H9 (cell line): Measurements from ENCODE around the gene SLC8B1. TPM values are rescaled to one million over a fixed set of nuclear protein-coding genes. Genes with fewer than 3 reads are reported as not detected.

Source experiments
- DNase-seq: peaks from one replicate; pipeline ENCODE4 v3.0.0-alpha.2; 2017
- H2AFZ ChIP-seq: one replicate; pipeline ENCODE4 v1.6.1; 2013; ENCODE audit warnings: mild to moderate bottlenecking, low read length, control low read depth, moderate library complexity
- H2AK5ac ChIP-seq: 2 replicates; pipeline ENCODE4 v1.6.1; 2013; ENCODE audit warnings: low read length, control low read depth, mixed read lengths; ENCODE audit not compliant: insufficient read length
- H2BK120ac ChIP-seq: one replicate; pipeline ENCODE4 v1.6.1; 2013; ENCODE audit warnings: low read depth, mild to moderate bottlenecking, low read length, control low read depth, inconsistent platforms; ENCODE audit not compliant: poor library complexity, severe bottlenecking
- H2BK12ac ChIP-seq: 2 replicates; pipeline ENCODE4 v1.6.1; 2013; ENCODE audit warnings: low read length, control low read depth, mixed read lengths, low read depth; ENCODE audit not compliant: insufficient read length
- H2BK15ac ChIP-seq: 2 replicates; pipeline ENCODE4 v1.6.1; 2013; ENCODE audit warnings: low read depth, low read length, control low read depth
- H2BK20ac ChIP-seq: one replicate; pipeline ENCODE4 v1.6.1; 2013; ENCODE audit warnings: low read depth, mild to moderate bottlenecking, low read length, control low read depth, inconsistent platforms; ENCODE audit not compliant: poor library complexity, severe bottlenecking
- H2BK5ac ChIP-seq: 2 replicates; pipeline ENCODE4 v1.6.1; 2013; ENCODE audit warnings: low read length, control low read depth, mixed read lengths; ENCODE audit not compliant: insufficient read length
- H3K14ac ChIP-seq: 2 replicates; pipeline ENCODE4 v1.6.1; 2013; ENCODE audit warnings: low read length, control low read depth; ENCODE audit not compliant: insufficient read depth
- H3K18ac ChIP-seq: 2 replicates; pipeline ENCODE4 v1.6.1; 2013; ENCODE audit warnings: low read depth, mild to moderate bottlenecking, mixed read lengths, low read length, control low read depth; ENCODE audit not compliant: insufficient read length
- H3K23ac ChIP-seq: 2 replicates; pipeline ENCODE4 v1.6.1; 2013; ENCODE audit warnings: low read length, control low read depth, mixed read lengths, low read depth; ENCODE audit not compliant: insufficient read length
- H3K23me2 ChIP-seq: 2 replicates; pipeline ENCODE4 v1.6.1; 2013; ENCODE audit warnings: low read depth, mild to moderate bottlenecking, mixed read lengths, low read length, control low read depth; ENCODE audit not compliant: insufficient read length, poor library complexity, severe bottlenecking
- H3K27ac ChIP-seq: 2 replicates; pipeline ENCODE4 v1.5.1; 2013; ENCODE audit warnings: low read length, control low read depth, mixed read lengths, low read depth; ENCODE audit not compliant: insufficient read length
- H3K27me3 ChIP-seq: 2 replicates; pipeline ENCODE4 v1.6.1; 2013; ENCODE audit warnings: low read length, control low read depth, inconsistent platforms; ENCODE audit not compliant: insufficient read depth
- H3K4ac ChIP-seq: 2 replicates; pipeline ENCODE4 v1.6.1; 2013; ENCODE audit warnings: low read depth, mild to moderate bottlenecking, control low read depth, inconsistent platforms, low read length, moderate library complexity
- H3K4me1 ChIP-seq: 2 replicates; pipeline ENCODE4 v1.6.1; 2013; ENCODE audit warnings: low read length, control low read depth, inconsistent platforms; ENCODE audit not compliant: insufficient read depth
- H3K4me2 ChIP-seq: 2 replicates; pipeline ENCODE4 v1.6.1; 2013; ENCODE audit warnings: low read length, control low read depth, mixed read lengths; ENCODE audit not compliant: insufficient read length, insufficient read depth
- H3K56ac ChIP-seq: 2 replicates; pipeline ENCODE4 v1.6.1; 2013; ENCODE audit warnings: low read depth, mild to moderate bottlenecking, mixed read lengths, low read length, control low read depth; ENCODE audit not compliant: insufficient read length
- H3K79me1 ChIP-seq: 2 replicates; pipeline ENCODE4 v1.6.1; 2013; ENCODE audit warnings: low read depth, mild to moderate bottlenecking, moderate library complexity, low read length, control low read depth, inconsistent platforms; ENCODE audit not compliant: insufficient read depth, poor library complexity, severe bottlenecking
- H3K79me2 ChIP-seq: 2 replicates; pipeline ENCODE4 v1.6.1; 2013; ENCODE audit warnings: low read length, control low read depth, inconsistent platforms; ENCODE audit not compliant: insufficient read depth
- H3K9ac ChIP-seq: 2 replicates; pipeline ENCODE4 v1.6.1; 2013; ENCODE audit warnings: low read length, control low read depth, mixed read lengths; ENCODE audit not compliant: insufficient read length; ENCODE audit errors: extremely low read depth
- H3K9me3 ChIP-seq: one replicate; pipeline ENCODE4 v1.6.1; 2013; ENCODE audit warnings: low read depth, low read length, inconsistent platforms; ENCODE audit not compliant: control insufficient read depth
- H3T11ph ChIP-seq: one replicate; pipeline ENCODE4 v1.6.1; 2013; ENCODE audit warnings: mild to moderate bottlenecking, low read length, control low read depth, inconsistent platforms
- H4K20me1 ChIP-seq: one replicate; pipeline ENCODE4 v1.6.1; 2013; ENCODE audit not compliant: control insufficient read depth, insufficient read length, insufficient read depth
- H4K5ac ChIP-seq: 2 replicates; pipeline ENCODE4 v1.6.1; 2013; ENCODE audit warnings: low read depth, mild to moderate bottlenecking, mixed read lengths, low read length, control low read depth; ENCODE audit not compliant: insufficient read length
- H4K8ac ChIP-seq: replicated peaks from 2 replicates; pipeline ENCODE4 v1.6.1; 2013; ENCODE audit warnings: low read length, control low read depth, mixed read lengths, low read depth; ENCODE audit not compliant: insufficient read length
- H4K91ac ChIP-seq: 2 replicates; pipeline ENCODE4 v1.6.1; 2013; ENCODE audit warnings: low read depth, mild to moderate bottlenecking, moderate library complexity, mixed read lengths, low read length, control low read depth; ENCODE audit not compliant: insufficient read length
- H3K27ac Mint-ChIP-seq, 3 experiments: 2 replicates in 2 of 3; 3 replicates in 1 of 3; pipeline ENCODE4 v1.8.0; 2020 to 2021; ENCODE audit warnings: mixed read lengths in 3 of 3, mild to moderate bottlenecking in 1 of 3, moderate library complexity in 1 of 3
- H3K27me3 Mint-ChIP-seq: 2 replicates; pipeline ENCODE4 v1.8.0; 2021; ENCODE audit warnings: low read depth, mild to moderate bottlenecking, moderate library complexity, mixed read lengths
- H3K36me3 Mint-ChIP-seq, 3 experiments: 2 replicates in 2 of 3; 3 replicates in 1 of 3; pipeline ENCODE4 v1.8.0; 2020 to 2021; ENCODE audit warnings: low read depth in 3 of 3, mixed read lengths in 3 of 3; ENCODE audit not compliant: insufficient read depth in 1 of 3
- H3K4me1 Mint-ChIP-seq, 2 experiments: 2 replicates each; pipeline ENCODE4 v1.8.0; 2020; ENCODE audit warnings: mixed read lengths in 2 of 2
- H3K4me3 Mint-ChIP-seq, 2 experiments: 2 replicates in 1 of 2; 3 replicates in 1 of 2; pipeline ENCODE4 v1.8.0; 2020 to 2021; ENCODE audit warnings: mild to moderate bottlenecking in 2 of 2, mixed read lengths in 2 of 2, moderate library complexity in 1 of 2
- H3K9me3 Mint-ChIP-seq, 2 experiments: 2 replicates in 1 of 2; 3 replicates in 1 of 2; pipeline ENCODE4 v1.8.0; 2020; ENCODE audit warnings: mild to moderate bottlenecking in 2 of 2, mixed read lengths in 2 of 2, moderate library complexity in 1 of 2
- CTCF ChIP-seq: fragments of 200-600 bp; sonication (generic); conservative IDR thresholded peaks from 3 replicates; pipeline ENCODE4 v1.8.0; 2021; ENCODE audit warnings: antibody characterized with exemption, mild to moderate bottlenecking
- WGBS: extraction: QIAGEN DNeasy Blood & Tissue Kit; methylation state at CpG from one replicate; pipeline ENCODE4 v1.1.7; 2013; ENCODE audit warnings: missing lambda C conversion rate, low lambda C conversion rate, mixed read lengths; ENCODE audit not compliant: insufficient read length; ENCODE audit errors: extremely low coverage; 5-methylcytosine and 5-hydroxymethylcytosine counted together
- total RNA-seq: library from RNA; stranded (reverse); gene quantifications from 2 replicates; pipeline ENCODE4 v1.2.1, GENCODE V29; 2021

The SLC8B1 gene
- total RNA-seq, 1 experiment from 2014 or later, result 10.4 TPM

GRCh38 chr12:113378291-113378690, 43.4 kb upstream of the SLC8B1 start:
- no peak overlapping the region for H4K91ac ChIP-seq
- H2BK12ac ChIP-seq, result no peak overlapping the region
- no peaks in the 10 kb centered on the region for H3K9me3 Mint-ChIP-seq
- H4K5ac ChIP-seq, result no peak overlapping the region
- no peak for DNase-seq
- H2BK20ac ChIP-seq, result no peak overlapping the region
- no peak overlapping the region for H3K4ac ChIP-seq
- H3K14ac ChIP-seq, result no peak overlapping the region
- H3K23me2 ChIP-seq, result no peaks in the 10 kb centered on the region
- H3K9me3 ChIP-seq, result no peaks in the 10 kb centered on the region
- no peak overlapping the region for H2BK5ac ChIP-seq
- no peaks in the 10 kb centered on the region for H3K79me1 ChIP-seq
- no peak overlapping the region for H2BK120ac ChIP-seq
- H2AFZ ChIP-seq, result no peak overlapping the region
- H3K18ac ChIP-seq, result no peak overlapping the region
- H3K27ac ChIP-seq, result no peak overlapping the region
- H2BK15ac ChIP-seq, result no peak overlapping the region
- H4K8ac ChIP-seq, result no peak overlapping the region
- H3K56ac ChIP-seq, result no peak overlapping the region
- H3K36me3 Mint-ChIP-seq, result peaks cover 11 to 35% (median 32%) of the 10 kb centered on the region in 3 experiments; a peak in 6 of 7 replicates
- no peak overlapping the region for H3K4me2 ChIP-seq
- no peak for TF ChIP-seq CTCF
- no peaks in the 10 kb centered on the region for H4K20me1 ChIP-seq
- no peak overlapping the region for H3K23ac ChIP-seq
- H3K27me3 Mint-ChIP-seq, result no peaks in the 10 kb centered on the region
- H3K79me2 ChIP-seq, result no peaks in the 10 kb centered on the region
- no peak overlapping the region for H3K27ac Mint-ChIP-seq
- no peak overlapping the region for H2AK5ac ChIP-seq
- WGBS, result no CpG with 5 or more reads among the region's 3 CpGs
- H3K4me3 Mint-ChIP-seq, result no peak overlapping the region
- no peaks in the 10 kb centered on the region for H3K27me3 ChIP-seq
- no peak overlapping the region for H3K9ac ChIP-seq
- H3T11ph ChIP-seq, result no peak overlapping the region
- no peaks in the 10 kb centered on the region for H3K4me1 ChIP-seq
- peaks cover 0 to 3% of the 10 kb centered on the region in 2 experiments; a peak in 2 of 4 replicates for H3K4me1 Mint-ChIP-seq
